A549 (cell line): ENCODE results near the gene ITFG1. TPM values are rescaled to one million over a fixed set of nuclear protein-coding genes. Genes with fewer than 3 reads are reported as not detected.

Experiments used
- ATAC-seq, 2 experiments: fragments of 200-7000 bp in 1 of 2; fragments of >200 bp in 1 of 2; cut with Nextera tagmentation in 1 of 2; cut with Tn5 transposase in 1 of 2; 3 replicates each; pipeline versions ENCODE4 v1.8.0 to v1.9.1; 2018 to 2020; ENCODE audit warnings: mild to moderate bottlenecking in 1 of 2, moderate library complexity in 1 of 2
- CTCF ChIA-PET: fragments of 300-600 bp; sonication (Branson Sonifier 250); formaldehyde crosslinking; extraction: SDS; loops from one replicate; lab custom pipeline; 2021; ENCODE audit warnings: antibody characterized with exemption, inconsistent platforms; lab: Yijun Ruan, JAX
- POLR2A ChIA-PET: fragments of 350-600 bp; formaldehyde crosslinking; extraction: SDS; loops from one replicate; lab custom pipeline; 2021; ENCODE audit warnings: antibody characterized with exemption, inconsistent platforms; lab: Yijun Ruan, JAX
- DNase-seq, 2 experiments: peaks; one replicate each; pipeline versions ENCODE4 v3.0.0 to v3.0.0-alpha.2; 2011 to 2016; ENCODE audit warnings: low read depth in 1 of 2, low spot score in 1 of 2
- FAIRE-seq: peaks from 2 replicates; lab custom pipeline; 2011; peaks lifted over from hg19 to GRCh38; lab: Jason Lieb, UNC
- H3K27ac ChIP-seq, 2 experiments: fragments of >200 bp; sonication (Bioruptor Twin); formaldehyde crosslinking; 3 replicates each; pipeline ENCODE4 v1.5.1; 2016 to 2017
- H3K4me1 ChIP-seq: fragments of >200 bp; sonication (Bioruptor Twin); formaldehyde crosslinking; 3 replicates; pipeline ENCODE4 v1.6.1; 2016
- H3K4me2 ChIP-seq: fragments of >200 bp; sonication (Bioruptor Twin); formaldehyde crosslinking; 3 replicates; pipeline ENCODE4 v1.6.1; 2016
- H3K4me3 ChIP-seq: fragments of >200 bp; sonication (Bioruptor Twin); formaldehyde crosslinking; 3 replicates; pipeline ENCODE4 v1.5.1; 2016
- H3K9me3 ChIP-seq: fragments of >200 bp; sonication (Bioruptor Twin); formaldehyde crosslinking; 3 replicates; pipeline ENCODE4 v1.6.1; 2016
- BCL3 ChIP-seq: fragments of >200 bp; sonication (Bioruptor Twin); formaldehyde crosslinking; IDR thresholded peaks from 3 replicates; pipeline ENCODE4 v1.6.1; 2016
- BHLHE40 ChIP-seq: IDR thresholded peaks from 2 replicates; pipeline ENCODE4 v1.6.1; 2012; ENCODE audit warnings: low read depth, low read length, inconsistent platforms
- CEBPB ChIP-seq, 2 experiments: fragments of >200 bp in 1 of 2; sonication (Bioruptor Twin) in 1 of 2; formaldehyde crosslinking in 1 of 2; IDR thresholded peaks; 2 replicates each; pipeline ENCODE4 v1.6.1; 2012 to 2016
- CHD2 ChIP-seq: fragments of 150-350 bp; IDR thresholded peaks from 2 replicates; pipeline ENCODE4 v1.6.1; 2014; ENCODE audit warnings: low read length; ENCODE audit not compliant: partially characterized antibody
- CHD4 ChIP-seq: fragments of 200-600 bp; sonication (generic); IDR thresholded peaks from 2 replicates; pipeline ENCODE4 v1.6.1; 2016; ENCODE audit warnings: antibody characterized with exemption, mild to moderate bottlenecking, borderline replicate concordance
- CTCF ChIP-seq: fragments of >200 bp; sonication (Bioruptor Twin); formaldehyde crosslinking; IDR thresholded peaks from 3 replicates; pipeline ENCODE4 v1.5.1; 2016
- EHF ChIP-seq: fragments of 250-450 bp; sonication (Bioruptor Pico); IDR thresholded peaks from 2 replicates; pipeline ENCODE4 v1.5.0; 2020; ENCODE audit warnings: mild to moderate bottlenecking
- EHMT2 ChIP-seq: fragments of 200-600 bp; sonication (generic); IDR thresholded peaks from 2 replicates; pipeline ENCODE4 v1.6.1; 2016; ENCODE audit warnings: antibody characterized with exemption, low read depth, mild to moderate bottlenecking, moderate library complexity
- EP300 ChIP-seq, 2 experiments: fragments of >200 bp; sonication (Bioruptor Twin); formaldehyde crosslinking; IDR thresholded peaks; 2 replicates in 1 of 2; 3 replicates in 1 of 2; pipeline ENCODE4 v1.6.1; 2016 to 2017
- HEYL ChIP-seq: fragments of 250-450 bp; sonication (Bioruptor Pico); IDR thresholded peaks from 2 replicates; pipeline ENCODE4 v1.8.0; 2021; ENCODE audit warnings: mild to moderate bottlenecking, moderate library complexity
- HMGXB4 ChIP-seq: fragments of 250-450 bp; sonication (Bioruptor Pico); IDR thresholded peaks from 2 replicates; pipeline ENCODE4 v1.5.0; 2021; ENCODE audit warnings: mild to moderate bottlenecking, moderate library complexity, borderline replicate concordance
- KDM1A ChIP-seq: fragments of 200-600 bp; sonication (generic); IDR thresholded peaks from 2 replicates; pipeline ENCODE4 v1.6.1; 2016; ENCODE audit warnings: low read depth, mild to moderate bottlenecking
- MAZ ChIP-seq: fragments of 150-350 bp; IDR thresholded peaks from 2 replicates; pipeline ENCODE4 v1.6.1; 2014; ENCODE audit warnings: antibody characterized with exemption, low read depth, low read length, borderline replicate concordance
- MYC ChIP-seq: IDR thresholded peaks from 2 replicates; pipeline ENCODE4 v1.6.1; 2012; ENCODE audit warnings: mild to moderate bottlenecking, inconsistent platforms, low read length, improper control_type of control experiment, borderline replicate concordance
- NPAS2 ChIP-seq: fragments of 250-450 bp; sonication (Bioruptor Pico); IDR thresholded peaks from 2 replicates; pipeline ENCODE4 v1.8.0; 2022; ENCODE audit warnings: mild to moderate bottlenecking, moderate library complexity, borderline replicate concordance
- NR3C1 ChIP-seq: fragments of >200 bp; sonication (Bioruptor Twin); formaldehyde crosslinking; IDR thresholded peaks from 3 replicates; pipeline ENCODE4 v1.6.1; 2017
- PBX3 ChIP-seq: IDR thresholded peaks from 2 replicates; pipeline ENCODE4 v1.6.1; 2012
- RAD21 ChIP-seq, 2 experiments: fragments of >200 bp in 1 of 2; sonication (Bioruptor Twin) in 1 of 2; formaldehyde crosslinking in 1 of 2; IDR thresholded peaks in 1 of 2; conservative IDR thresholded peaks in 1 of 2; 2 replicates in 1 of 2; 3 replicates in 1 of 2; pipeline ENCODE4 v1.6.1; 2012 to 2018; ENCODE audit warnings: inconsistent platforms in 1 of 2
- RARB ChIP-seq: fragments of 250-450 bp; sonication (Bioruptor Pico); IDR thresholded peaks from 2 replicates; pipeline ENCODE4 v1.8.0; 2021; ENCODE audit warnings: mild to moderate bottlenecking, moderate library complexity
- RCOR1 ChIP-seq: fragments of 150-350 bp; IDR thresholded peaks from 2 replicates; pipeline ENCODE4 v1.6.1; 2014; ENCODE audit warnings: antibody characterized with exemption, low read length, low read depth
- RFX5 ChIP-seq: fragments of 450-650 bp; IDR thresholded peaks from 2 replicates; pipeline ENCODE4 v1.7.1; 2014; ENCODE audit warnings: antibody characterized with exemption, mild to moderate bottlenecking, moderate library complexity
- RNF2 ChIP-seq: fragments of 200-600 bp; sonication (generic); IDR thresholded peaks from 2 replicates; pipeline ENCODE4 v1.6.1; 2016; ENCODE audit warnings: low read depth, mild to moderate bottlenecking, antibody characterized with exemption, moderate library complexity, borderline replicate concordance
- SMC3 ChIP-seq: fragments of >200 bp; sonication (Bioruptor Twin); formaldehyde crosslinking; IDR thresholded peaks from 3 replicates; pipeline ENCODE4 v1.6.1; 2018; ENCODE audit warnings: inconsistent platforms
- TFCP2L1 ChIP-seq: fragments of 250-450 bp; sonication (Bioruptor Pico); IDR thresholded peaks from 2 replicates; pipeline ENCODE4 v1.5.0; 2021; ENCODE audit warnings: mild to moderate bottlenecking
- ZNF302 ChIP-seq: fragments of 250-450 bp; sonication (Bioruptor Pico); IDR thresholded peaks from 2 replicates; pipeline ENCODE4 v1.9.0; 2021; ENCODE audit warnings: inconsistent platforms, mild to moderate bottlenecking, moderate library complexity
- ZSCAN20 ChIP-seq: fragments of 250-450 bp; sonication (Bioruptor Pico); IDR thresholded peaks from 2 replicates; pipeline ENCODE4 v1.8.0; 2022; ENCODE audit warnings: mild to moderate bottlenecking, moderate library complexity
- WGBS: methylation state at CpG from one replicate; pipeline ENCODE4 v1.1.6; 2017; ENCODE audit errors: missing lambda C conversion rate; 5-methylcytosine and 5-hydroxymethylcytosine counted together
- polyA plus RNA-seq, 4 experiments: library from polyadenylated mRNA; depleted of rRNA in 3 of 4; stranded (reverse); fragments of >200 nt; fragmentation: RNase III in 1 of 4; extraction: RNeasy Plus Mini Kit Qiagen cat#74134 plus additional on column Dnase treatment in 1 of 4; gene quantifications; 2 replicates in 3 of 4; 3 replicates in 1 of 4; pipeline ENCODE4 v1.2.3, GENCODE V29; 2011 to 2017

ITFG1 gene
- polyA plus RNA-seq, 2 of the 4 experiments (the other 2 are of a cell fraction), result 32.9 to 112 TPM

GRCh38 chr16:47142486-47142820, 318.4 kb downstream of the ITFG1 start:
- ATAC-seq, result no peak
- CTCF ChIA-PET, result interaction anchor here (0.7 to 6.0 kb wide), 39 partner anchors 10 to 1023 kb away, joined by 3 to 82 read pairs (median 4); partner anchors contain the start of genes ABCC12, DNAJA2, ITFG1 and PHKB
- Histone ChIP-seq H3K4me2 (peak overlapping the region; percentile 95), H3K4me3 (peak overlapping the region; percentile 69), H3K4me1 (peaks cover 30% of the 10 kb centered on the region), H3K27ac (peak overlapping the region; percentile 95 to 97), H3K9me3 (no peaks in the 10 kb centered on the region)
- POLR2A ChIA-PET, result interaction anchor here (1.6 to 1.8 kb wide), 2 partner anchors 105 to 1022 kb away, joined by 14 read pairs; no protein-coding TSS in a partner anchor
- no peak for TF ChIP-seq BHLHE40
- no peak for TF ChIP-seq TFCP2L1 (CRISPR knock-in tag)
- no peak for TF ChIP-seq PBX3
- TF ChIP-seq RARB (CRISPR knock-in tag), result no peak
- TF ChIP-seq RNF2, result no peak
- TF ChIP-seq RCOR1, result no peak
- TF ChIP-seq MAZ, result no peak
- no peak for TF ChIP-seq MYC
- no peak for FAIRE-seq
- DNase-seq, result peak in 1 of 2 experiments; percentile 35
- under 1% methylated on average over 8 of the region's 8 CpGs for WGBS

- DNase-seq, result peak; percentile 82 to 92
- CTCF ChIA-PET, result interaction anchor here (0.6 to 6.0 kb wide), 64 partner anchors 9 to 1403 kb away, joined by 3 to 82 read pairs (median 4); partner anchors contain the start of genes ABCC12, DNAJA2, ITFG1 and PHKB
- FAIRE-seq, result peak; percentile 85
- Histone ChIP-seq H3K4me2 (peak overlapping the region; percentile 95), H3K4me3 (peak overlapping the region; percentile 69), H3K27ac (peak overlapping the region; percentile 95 to 97; a peak in 2 of 6 replicates), H3K4me1 (peaks cover 33% of the 10 kb centered on the region), H3K9me3 (no peaks in the 10 kb centered on the region)
- POLR2A ChIA-PET, result interaction anchor here (0.6 to 1.8 kb wide), 3 partner anchors 11 to 1023 kb away, joined by 4 to 14 read pairs (median 14); no protein-coding TSS in a partner anchor
- 2% methylated on average over 26 of the region's 26 CpGs for WGBS
- peak; percentile 52 to 83; a peak in 5 of 6 replicates for ATAC-seq
- TF ChIP-seq CHD2 (no peak), PBX3 (no peak), ZSCAN20 (CRISPR knock-in tag) (no peak), RFX5 (no peak), CTCF (peak; percentile 90), HEYL (CRISPR knock-in tag) (no peak), MYC (no peak), CEBPB (IDR thresholded peaks at IDR 0.05) (no peak), RARB (CRISPR knock-in tag) (no peak), KDM1A (no peak), EHMT2 (no peak), ZNF302 (CRISPR knock-in tag) (no peak), MAZ (no peak), EHF (CRISPR knock-in tag) (no peak), NPAS2 (CRISPR knock-in tag) (no peak), NR3C1 (no peak), HMGXB4 (CRISPR knock-in tag) (no peak), RAD21 (conservative IDR thresholded peaks at IDR 0.05 in 1 of 2, IDR thresholded peaks at IDR 0.05 in 1 of 2) (peak; percentile 83 to 88), BCL3 (no peak), SMC3 (peak; percentile 57; the same call in 2 of the 3 replicates), CHD4 (no peak), EP300 (IDR thresholded peaks at IDR 0.05) (no peak)
These were observed 318.9 kb downstream of the ITFG1 start for GRCh38 chr16:47141773-47142485.
